Body of pancreas (tissue), 4 donors: ENCODE results near the gene WDR93.

Source experiments
- CTCF ChIP-seq, 7 experiments: fragments of 450-650 bp in 4 of 7; fragments of 200-600 bp in 3 of 7; sonication (generic) in 3 of 7; IDR thresholded peaks; one replicate each; pipeline ENCODE4 v1.5.1; 2016 to 2019; ENCODE audit warnings: antibody characterized with exemption in 7 of 7
- POLR2A ChIP-seq, 3 donors: fragments of 450-650 bp; IDR thresholded peaks; one replicate each; pipeline ENCODE4 v1.6.1; 2016; ENCODE audit warnings: antibody characterized with exemption in 3 of 3, mild to moderate bottlenecking in 2 of 3

- TF ChIP-seq CTCF (IDR thresholded peaks at IDR 0.05): no peak
- no peak for TF ChIP-seq POLR2A (IDR thresholded peaks at IDR 0.05)
Observed at GRCh38 chr15:89641053-89641452, 49.6 kb upstream of the WDR93 start.
